HT-29 (cell line): ENCODE results near the gene GBX2. TPM values are rescaled to one million over a fixed set of nuclear protein-coding genes. Genes with fewer than 3 reads are reported as not detected.

Experiments
- DNase-seq: peaks from one replicate; pipeline ENCODE4 v3.0.0-alpha.2; 2015; ENCODE audit warnings: low spot score
- total RNA-seq: library from RNA; depleted of rRNA; stranded (reverse); fragments of >200 nt; shearing (Covaris generic); gene quantifications from 2 replicates; pipeline ENCODE4 v1.2.3, GENCODE V29; 2014; rRNA removed

GBX2 gene
- total RNA-seq = not detected in 2 replicates

GRCh38 chr2:236168110-236169080, at the start of gene GBX2:
Gene GBX2, minus strand, starts transcription at chr2:236168386. Its CDS starts 415 bp downstream, at chr2:236167971.
- no peak for DNase-seq

- DNase-seq = no peak
Measured at GRCh38 chr2:236217926-236218325, 49.7 kb upstream of the GBX2 start.

- no peak for DNase-seq
Measured at GRCh38 chr2:236216711-236217110, 48.5 kb upstream of the GBX2 start.

GRCh38 chr2:236215761-236216333, 47.7 kb upstream of the GBX2 start:
- no peak for DNase-seq

- DNase-seq = no peak
Measured at GRCh38 chr2:236215196-236215595, 47.0 kb upstream of the GBX2 start.

- DNase-seq = no peak
Measured at GRCh38 chr2:236214376-236214995, 46.3 kb upstream of the GBX2 start.

GRCh38 chr2:236211296-236211695, 43.1 kb upstream of the GBX2 start:
- DNase-seq = no peak

- DNase-seq = no peak
Measured at GRCh38 chr2:236210536-236210935, 42.4 kb upstream of the GBX2 start.

- DNase-seq = no peak
Measured at GRCh38 chr2:236209996-236210395, 41.8 kb upstream of the GBX2 start.

GRCh38 chr2:236209535-236209934, 41.3 kb upstream of the GBX2 start:
- DNase-seq = no peak

GRCh38 chr2:236208019-236208926, 40.1 kb upstream of the GBX2 start:
- no peak for DNase-seq

- no peak for DNase-seq
Measured at GRCh38 chr2:236207472-236207871, 39.3 kb upstream of the GBX2 start.

GRCh38 chr2:236205867-236206645, 37.9 kb upstream of the GBX2 start:
- no peak for DNase-seq

- no peak for DNase-seq
Measured at GRCh38 chr2:236204953-236205352, 36.8 kb upstream of the GBX2 start.

GRCh38 chr2:236200378-236200777, 32.2 kb upstream of the GBX2 start:
- DNase-seq = no peak

- no peak for DNase-seq
Measured at GRCh38 chr2:236196366-236196765, 28.2 kb upstream of the GBX2 start.

GRCh38 chr2:236195726-236196125, 27.5 kb upstream of the GBX2 start:
- DNase-seq = no peak

GRCh38 chr2:236194786-236195185, 26.6 kb upstream of the GBX2 start:
- DNase-seq = no peak

GRCh38 chr2:236193026-236193425, 24.8 kb upstream of the GBX2 start:
- DNase-seq = no peak

GRCh38 chr2:236190674-236191073, 22.5 kb upstream of the GBX2 start:
- no peak for DNase-seq

- no peak for DNase-seq
Measured at GRCh38 chr2:236184701-236185100, 16.5 kb upstream of the GBX2 start.
